SK-N-SH (cell line): ENCODE data around the gene KCNK6.

Experiments
- CHD2 ChIP-seq: fragments of 150-350 bp; IDR thresholded peaks from 2 replicates; pipeline ENCODE4 v1.6.1; 2018; ENCODE audit warnings: low read length; ENCODE audit not compliant: partially characterized antibody
- ELF1 ChIP-seq: IDR thresholded peaks from 2 replicates; pipeline ENCODE4 v1.4.0; 2012
- EP300 ChIP-seq, 2 experiments: IDR thresholded peaks; 2 replicates each; pipeline versions ENCODE4 v1.4.0 to v1.6.1; 2012; ENCODE audit warnings: borderline replicate concordance in 1 of 2, low read depth in 1 of 2, low read length in 1 of 2
- JUND ChIP-seq: IDR thresholded peaks from 2 replicates; pipeline ENCODE4 v1.4.0; 2012
- MEF2A ChIP-seq: IDR thresholded peaks from 2 replicates; pipeline ENCODE4 v1.4.0; 2012; ENCODE audit warnings: low read depth, borderline replicate concordance
- NRF1 ChIP-seq: IDR thresholded peaks from 2 replicates; pipeline ENCODE4 v1.6.1; 2012; ENCODE audit warnings: low read depth, mild to moderate bottlenecking, low read length
- RAD21 ChIP-seq: IDR thresholded peaks from 2 replicates; pipeline ENCODE4 v1.6.1; 2012; ENCODE audit warnings: mild to moderate bottlenecking, low read length
- RXRA ChIP-seq: IDR thresholded peaks from 2 replicates; pipeline ENCODE4 v1.4.0; 2012; ENCODE audit warnings: low read depth, mild to moderate bottlenecking, borderline replicate concordance
- SIN3A ChIP-seq: IDR thresholded peaks from 2 replicates; pipeline ENCODE4 v1.6.1; 2012; ENCODE audit warnings: low read depth, mild to moderate bottlenecking, low read length, moderate library complexity, borderline replicate concordance
- TAF1 ChIP-seq: IDR thresholded peaks from 2 replicates; pipeline ENCODE4 v1.6.1; 2012; ENCODE audit warnings: low read depth, mild to moderate bottlenecking, low read length, moderate library complexity, borderline replicate concordance
- TF ChIP-seq, protein P1 (sequence below): fragments of 200-600 bp; sonication (generic); IDR thresholded peaks from 2 replicates; pipeline ENCODE4 v1.6.1; 2017; ENCODE audit warnings: antibody characterized with exemption, mild to moderate bottlenecking, moderate library complexity
- TF ChIP-seq, protein P2 (sequence below): IDR thresholded peaks from 2 replicates; pipeline ENCODE4 v1.4.0; 2012; ENCODE audit warnings: low read depth, borderline replicate concordance

DNA sequence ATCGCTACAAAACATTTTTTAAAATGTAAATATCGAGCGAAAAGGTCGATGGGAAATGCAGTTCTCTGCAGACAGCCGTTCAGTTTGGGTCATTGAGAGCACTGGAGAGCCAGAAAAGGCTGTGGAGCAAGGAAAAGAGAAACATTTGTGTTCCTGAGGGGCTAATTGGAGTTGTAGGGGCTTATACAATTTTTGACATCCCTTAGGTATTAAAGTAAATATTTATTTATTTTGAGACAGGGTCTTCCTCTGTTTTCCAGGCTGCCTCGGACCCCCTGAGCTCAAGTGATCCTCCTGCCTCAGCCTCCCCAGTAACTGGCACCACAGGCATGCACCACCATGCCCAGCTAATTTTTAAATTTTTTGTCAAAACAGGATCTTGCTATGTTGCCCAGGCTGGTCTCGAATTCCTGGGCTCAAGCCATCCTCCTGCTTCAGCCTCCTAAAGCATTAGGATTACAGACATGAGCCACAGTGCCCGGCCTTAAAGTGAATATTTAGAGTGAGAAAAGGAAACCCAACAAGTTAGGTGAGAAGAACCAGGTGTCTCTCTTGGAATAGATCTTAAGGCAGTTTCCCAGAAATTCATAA lies 3.1 kb upstream of the KCNK6 start:
- TF ChIP-seq CHD2 (no peak), JUND (no peak), TAF1 (no peak), EP300 (IDR thresholded peaks at IDR 0.05; ENCODE audit: borderline replicate concordance in 1 of 2, low read depth in 1 of 2, low read length in 1 of 2) (no peak), RXRA (no peak), RAD21 (no peak), ELF1 (no peak), MEF2A (no peak), NRF1 (no peak), SIN3A (no peak)
- TF ChIP-seq, protein P1, sequence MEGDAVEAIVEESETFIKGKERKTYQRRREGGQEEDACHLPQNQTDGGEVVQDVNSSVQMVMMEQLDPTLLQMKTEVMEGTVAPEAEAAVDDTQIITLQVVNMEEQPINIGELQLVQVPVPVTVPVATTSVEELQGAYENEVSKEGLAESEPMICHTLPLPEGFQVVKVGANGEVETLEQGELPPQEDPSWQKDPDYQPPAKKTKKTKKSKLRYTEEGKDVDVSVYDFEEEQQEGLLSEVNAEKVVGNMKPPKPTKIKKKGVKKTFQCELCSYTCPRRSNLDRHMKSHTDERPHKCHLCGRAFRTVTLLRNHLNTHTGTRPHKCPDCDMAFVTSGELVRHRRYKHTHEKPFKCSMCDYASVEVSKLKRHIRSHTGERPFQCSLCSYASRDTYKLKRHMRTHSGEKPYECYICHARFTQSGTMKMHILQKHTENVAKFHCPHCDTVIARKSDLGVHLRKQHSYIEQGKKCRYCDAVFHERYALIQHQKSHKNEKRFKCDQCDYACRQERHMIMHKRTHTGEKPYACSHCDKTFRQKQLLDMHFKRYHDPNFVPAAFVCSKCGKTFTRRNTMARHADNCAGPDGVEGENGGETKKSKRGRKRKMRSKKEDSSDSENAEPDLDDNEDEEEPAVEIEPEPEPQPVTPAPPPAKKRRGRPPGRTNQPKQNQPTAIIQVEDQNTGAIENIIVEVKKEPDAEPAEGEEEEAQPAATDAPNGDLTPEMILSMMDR: no peak
- TF ChIP-seq, protein P2, sequence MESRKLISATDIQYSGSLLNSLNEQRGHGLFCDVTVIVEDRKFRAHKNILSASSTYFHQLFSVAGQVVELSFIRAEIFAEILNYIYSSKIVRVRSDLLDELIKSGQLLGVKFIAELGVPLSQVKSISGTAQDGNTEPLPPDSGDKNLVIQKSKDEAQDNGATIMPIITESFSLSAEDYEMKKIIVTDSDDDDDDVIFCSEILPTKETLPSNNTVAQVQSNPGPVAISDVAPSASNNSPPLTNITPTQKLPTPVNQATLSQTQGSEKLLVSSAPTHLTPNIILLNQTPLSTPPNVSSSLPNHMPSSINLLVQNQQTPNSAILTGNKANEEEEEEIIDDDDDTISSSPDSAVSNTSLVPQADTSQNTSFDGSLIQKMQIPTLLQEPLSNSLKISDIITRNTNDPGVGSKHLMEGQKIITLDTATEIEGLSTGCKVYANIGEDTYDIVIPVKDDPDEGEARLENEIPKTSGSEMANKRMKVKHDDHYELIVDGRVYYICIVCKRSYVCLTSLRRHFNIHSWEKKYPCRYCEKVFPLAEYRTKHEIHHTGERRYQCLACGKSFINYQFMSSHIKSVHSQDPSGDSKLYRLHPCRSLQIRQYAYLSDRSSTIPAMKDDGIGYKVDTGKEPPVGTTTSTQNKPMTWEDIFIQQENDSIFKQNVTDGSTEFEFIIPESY: no peak
